ENCODE measurements around the gene TBX21.

DNA sequence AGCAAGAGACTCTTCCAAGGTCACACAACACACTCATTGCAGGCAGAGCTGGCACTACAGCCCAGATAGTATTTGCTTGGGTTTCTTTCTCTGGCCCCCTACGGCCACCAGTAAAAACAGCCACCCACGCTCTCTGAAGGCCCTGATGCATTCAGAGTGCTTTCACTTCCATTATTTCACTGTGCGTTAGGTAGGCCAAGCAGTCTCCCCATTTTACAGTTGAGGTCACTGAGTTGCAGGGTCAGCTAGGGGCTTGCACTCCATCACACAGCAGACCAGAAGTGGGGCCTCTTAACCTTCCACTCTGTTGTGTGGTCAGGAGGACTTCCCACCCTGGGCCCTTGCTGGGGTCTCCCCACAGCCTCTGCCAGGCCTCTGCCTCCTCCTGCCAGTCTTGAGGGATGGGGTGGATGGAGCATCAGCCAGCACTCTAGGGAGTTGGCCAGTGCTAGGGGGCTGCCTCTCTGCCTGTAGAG lies 2.5 kb downstream of the TBX21 start:
- no peak for TF ChIP-seq POLR2A (IDR thresholded peaks at IDR 0.05)
- TF ChIP-seq, protein P1, sequence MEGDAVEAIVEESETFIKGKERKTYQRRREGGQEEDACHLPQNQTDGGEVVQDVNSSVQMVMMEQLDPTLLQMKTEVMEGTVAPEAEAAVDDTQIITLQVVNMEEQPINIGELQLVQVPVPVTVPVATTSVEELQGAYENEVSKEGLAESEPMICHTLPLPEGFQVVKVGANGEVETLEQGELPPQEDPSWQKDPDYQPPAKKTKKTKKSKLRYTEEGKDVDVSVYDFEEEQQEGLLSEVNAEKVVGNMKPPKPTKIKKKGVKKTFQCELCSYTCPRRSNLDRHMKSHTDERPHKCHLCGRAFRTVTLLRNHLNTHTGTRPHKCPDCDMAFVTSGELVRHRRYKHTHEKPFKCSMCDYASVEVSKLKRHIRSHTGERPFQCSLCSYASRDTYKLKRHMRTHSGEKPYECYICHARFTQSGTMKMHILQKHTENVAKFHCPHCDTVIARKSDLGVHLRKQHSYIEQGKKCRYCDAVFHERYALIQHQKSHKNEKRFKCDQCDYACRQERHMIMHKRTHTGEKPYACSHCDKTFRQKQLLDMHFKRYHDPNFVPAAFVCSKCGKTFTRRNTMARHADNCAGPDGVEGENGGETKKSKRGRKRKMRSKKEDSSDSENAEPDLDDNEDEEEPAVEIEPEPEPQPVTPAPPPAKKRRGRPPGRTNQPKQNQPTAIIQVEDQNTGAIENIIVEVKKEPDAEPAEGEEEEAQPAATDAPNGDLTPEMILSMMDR (IDR thresholded peaks at IDR 0.05), result no peak
- TF ChIP-seq POLR2AphosphoS5 (IDR thresholded peaks at IDR 0.05), result no peak

Data from breast epithelium (tissue), 3 donors.